Right lobe of liver (tissue), 6 donors: ENCODE measurements around the gene TDRD10. TPM values are rescaled to one million over a fixed set of nuclear protein-coding genes. Genes with fewer than 3 reads are reported as not detected.

Experiments used
- ATAC-seq, 4 donors: fragments of 200-7000 bp; cut with Tn5 transposase; one replicate each; pipeline ENCODE4 v1.9.1; 2020; ENCODE audit warnings: mild to moderate bottlenecking in 4 of 4, moderate library complexity in 4 of 4
- DNase-seq, 3 donors: peaks; one replicate each; pipeline ENCODE4 v3.0.0-alpha.2; 2020
- H3K27ac ChIP-seq, 3 donors: fragments of 200-600 bp; one replicate each; pipeline ENCODE4 v1.8.0; 2022
- H3K27me3 ChIP-seq, 2 donors: fragments of 200-600 bp; one replicate each; pipeline ENCODE4 v1.8.0; 2022
- H3K36me3 ChIP-seq, 4 donors: fragments of 200-600 bp; sonication (generic) in 1 of 4; one replicate each; pipeline versions ENCODE4 v1.5.1 to v1.8.0; 2017 to 2022; ENCODE audit warnings: control low read depth in 1 of 4
- H3K4me1 ChIP-seq, 4 donors: fragments of 200-600 bp; sonication (generic) in 1 of 4; one replicate each; pipeline versions ENCODE4 v1.5.1 to v1.8.0; 2017 to 2022; ENCODE audit warnings: control low read depth in 1 of 4
- H3K4me3 ChIP-seq, 3 donors: fragments of 200-600 bp; one replicate each; pipeline ENCODE4 v1.8.0; 2022
- H3K9me3 ChIP-seq, 4 donors: fragments of 200-600 bp; sonication (generic) in 1 of 4; one replicate each; pipeline versions ENCODE4 v1.5.1 to v1.8.0; 2017 to 2022; ENCODE audit warnings: control low read depth in 1 of 4
- CTCF ChIP-seq, 4 donors: fragments of 200-600 bp in 3 of 4; fragments of 450-650 bp in 1 of 4; IDR thresholded peaks; one replicate each; pipeline versions ENCODE4 v1.5.1 to v1.8.0; 2016 to 2022; ENCODE audit warnings: antibody characterized with exemption in 4 of 4, mild to moderate bottlenecking in 2 of 4
- POLR2A ChIP-seq: fragments of 450-650 bp; IDR thresholded peaks from one replicate; pipeline ENCODE4 v1.6.1; 2017; ENCODE audit warnings: antibody characterized with exemption, mild to moderate bottlenecking
- WGBS: methylation state at CpG from one replicate; pipeline ENCODE4 v1.1.6; 2018; ENCODE audit warnings: low coverage, low lambda C conversion rate; ENCODE audit not compliant: insufficient coverage; ENCODE audit errors: missing lambda C conversion rate; 5-methylcytosine and 5-hydroxymethylcytosine counted together
- intact Hi-C, 2 donors: fragments of 100-400 bp; cut with DNase I; formaldehyde crosslinking; loops; one replicate each; pipeline versions ENCODE4 v1.11.2 to v1.14.1; 2022
- total RNA-seq, 6 experiments: library from RNA; depleted of rRNA in 2 of 6; stranded (reverse); fragments of >200 nt in 2 of 6; fragmentation: NEBNext Ultra II Directional in 3 of 6; extraction: Animal tissue kit (Norgen Biotek cat#: 25700) in 3 of 6; gene quantifications; one replicate each; pipeline versions ENCODE4 v1.1.0 to v1.2.4, GENCODE V29; 2016 to 2023
- donor health status: DM: no; HTN: yes; CAD: no.
- donor health status: DM: no; HTN: no; CAD: no.
- donor health status: DM: no; HTN: no; CAD: no.
- donor health status: DM: no; HTN: yes; CAD: no.
- donor health status: DM: no; HTN: yes; CAD: no.

The TDRD10 gene
- total RNA-seq, 6 experiments from 2014 or later, result 0.92 to 2.2 (median 1.4) TPM

GRCh38 chr1:154579374-154579773 lies 77.4 kb downstream of the TDRD10 start:
- H3K4me1 ChIP-seq, result no peaks in the 10 kb centered on the region
- no peak for TF ChIP-seq CTCF (IDR thresholded peaks at IDR 0.05)
- TF ChIP-seq POLR2A, result no peak
- no peaks in the 10 kb centered on the region for H3K9me3 ChIP-seq
- no peak for DNase-seq
- H3K27ac ChIP-seq, result no peak overlapping the region
- intact Hi-C loops, result loop anchor here in 1 of 2 donors (10.0 kb wide), 1 partner anchor 315 kb away; no protein-coding TSS in a partner anchor
- peaks cover 8 to 52% (median 32%) of the 10 kb centered on the region in 4 donors for H3K36me3 ChIP-seq
- H3K27me3 ChIP-seq, result no peaks in the 10 kb centered on the region
- no peak overlapping the region for H3K4me3 ChIP-seq
- no peak for ATAC-seq
- 60% methylated on average over 1 of the region's 8 CpGs for WGBS

- H3K27me3 ChIP-seq, result no peaks in the 10 kb centered on the region
- H3K4me3 ChIP-seq, result no peak overlapping the region
- no peaks in the 10 kb centered on the region for H3K4me1 ChIP-seq
- ATAC-seq, result no peak
- DNase-seq, result no peak
- WGBS, result 86% methylated on average over 3 of the region's 3 CpGs
- intact Hi-C loops, result no loop called here
- H3K27ac ChIP-seq, result no peak overlapping the region
- H3K36me3 ChIP-seq, result peaks cover 27 to 76% (median 51%) of the 10 kb centered on the region in 4 donors
- H3K9me3 ChIP-seq, result no peaks in the 10 kb centered on the region
- TF ChIP-seq CTCF (IDR thresholded peaks at IDR 0.05), result no peak
- TF ChIP-seq POLR2A, result no peak
These were observed 79.7 kb downstream of the TDRD10 start for GRCh38 chr1:154581766-154582165.

- H3K9me3 ChIP-seq, result no peaks in the 10 kb centered on the region
- TF ChIP-seq POLR2A (no peak), CTCF (IDR thresholded peaks at IDR 0.05) (no peak)
- no peak overlapping the region for H3K4me3 ChIP-seq
- DNase-seq (no peak), ATAC-seq (no peak)
- H3K36me3 ChIP-seq, result peaks cover 34 to 88% (median 61%) of the 10 kb centered on the region in 4 donors
- H3K4me1 ChIP-seq, result no peaks in the 10 kb centered on the region
- H3K27ac ChIP-seq, result no peak overlapping the region
- intact Hi-C loops, result no loop called here
- 72% methylated on average over 6 of the region's 6 CpGs for WGBS
- no peaks in the 10 kb centered on the region for H3K27me3 ChIP-seq
These were observed 80.9 kb downstream of the TDRD10 start for GRCh38 chr1:154582885-154583284.

- ATAC-seq (no peak), DNase-seq (no peak)
- H3K9me3 ChIP-seq, result no peaks in the 10 kb centered on the region
- H3K27me3 ChIP-seq, result no peaks in the 10 kb centered on the region
- no peaks in the 10 kb centered on the region for H3K4me1 ChIP-seq
- TF ChIP-seq CTCF (IDR thresholded peaks at IDR 0.05) (no peak), POLR2A (no peak)
- no peak overlapping the region for H3K27ac ChIP-seq
- intact Hi-C loops, result no loop called here
- peaks cover 42 to 96% (median 67%) of the 10 kb centered on the region in 4 donors for H3K36me3 ChIP-seq
- no peak overlapping the region for H3K4me3 ChIP-seq
- WGBS, result 52% methylated on average over 7 of the region's 9 CpGs
These were observed 81.8 kb downstream of the TDRD10 start for GRCh38 chr1:154583773-154584172.
